Placental epithelial cell (primary cell): ENCODE measurements around the gene LCE3B. TPM values are rescaled to one million over a fixed set of nuclear protein-coding genes. Genes with fewer than 3 reads are reported as not detected.

Experiments used
- small RNA-seq: library from RNA; depleted of rRNA; stranded (forward); fragments of <200 nt; gene quantifications from one replicate; pipeline ENCODE3, GENCODE V24; 2012
- total RNA-seq: library from RNA; depleted of rRNA; stranded (reverse); fragments of >200 nt; gene quantifications from 2 replicates; pipeline ENCODE4 v1.2.3, GENCODE V29; 2012

Gene LCE3B, protein sequence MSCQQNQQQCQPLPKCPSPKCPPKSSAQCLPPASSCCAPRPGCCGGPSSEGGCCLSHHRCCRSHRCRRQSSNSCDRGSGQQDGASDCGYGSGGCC
- total RNA-seq, result not detected in 2 replicates

DNA sequence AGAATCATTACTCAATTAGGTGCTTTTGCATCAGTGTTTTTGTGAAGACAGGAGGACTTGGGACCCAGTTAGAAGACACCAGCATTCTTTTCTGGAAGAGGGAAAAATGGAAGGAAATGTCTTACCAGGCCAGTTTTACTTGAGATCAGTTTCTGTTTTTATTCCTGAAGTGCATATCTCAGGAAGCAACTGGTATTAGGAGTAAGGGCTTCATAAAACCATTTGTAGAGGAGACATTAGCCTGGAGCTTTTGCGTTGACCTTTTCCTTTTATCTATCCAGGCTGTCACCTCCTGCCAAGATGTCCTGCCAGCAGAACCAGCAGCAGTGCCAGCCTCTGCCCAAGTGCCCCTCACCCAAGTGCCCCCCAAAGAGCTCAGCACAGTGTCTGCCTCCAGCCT lies at the start of gene LCE3B:
TSS of gene LCE3B (plus strand) at position 301 of the 400 bp plus-strand sequence. CDS start at position 301, 0 bp downstream.

DNA sequence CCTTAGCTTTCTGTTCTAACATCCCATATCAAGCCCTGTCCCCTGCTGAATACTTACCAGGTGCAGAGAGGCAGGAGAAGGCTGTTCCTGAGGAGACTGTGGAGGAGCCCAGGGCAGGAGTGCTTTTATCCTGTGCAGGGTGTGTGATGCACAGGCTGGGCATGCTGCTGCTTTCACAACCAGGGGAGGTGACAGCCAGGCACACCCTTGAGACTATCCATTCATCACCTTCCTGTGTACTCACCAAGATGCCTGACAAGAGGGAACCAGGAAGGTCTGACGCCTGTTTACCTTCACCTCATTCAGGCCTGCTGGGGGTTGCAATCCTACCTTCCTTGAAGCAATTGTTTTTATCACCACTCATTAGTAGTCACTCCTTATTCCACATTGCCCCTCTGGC lies 46.9 kb upstream of the LCE3B start, which contains the start of gene LCE3E:
TSS of gene LCE3E (minus strand) at position 100 of the 400 bp plus-strand sequence. CDS start 572 bp downstream, outside the sequence.

DNA sequence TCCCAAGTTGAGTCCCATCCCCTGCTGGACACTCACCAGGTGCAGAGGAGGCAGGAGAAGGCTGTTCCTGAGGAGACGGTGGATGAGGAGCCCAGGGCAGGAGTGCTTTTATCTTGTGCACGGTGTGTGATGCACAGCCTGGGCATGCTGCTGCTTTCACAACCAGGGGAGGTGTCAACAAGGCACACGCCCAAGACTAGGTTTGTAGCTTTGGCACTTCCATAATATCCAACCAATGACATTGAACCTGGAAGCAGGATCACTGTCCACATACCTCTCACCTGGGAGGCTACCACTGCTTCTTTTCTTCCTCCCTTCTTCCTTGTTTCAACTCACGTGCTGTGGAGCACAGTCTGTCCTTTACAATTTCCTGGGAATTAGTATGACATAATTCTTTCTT lies 33.2 kb upstream of the LCE3B start, which contains the start of gene LCE3D:
TSS of gene LCE3D (minus strand) at position 84 of the 400 bp plus-strand sequence. CDS start 580 bp downstream, outside the sequence.

DNA sequence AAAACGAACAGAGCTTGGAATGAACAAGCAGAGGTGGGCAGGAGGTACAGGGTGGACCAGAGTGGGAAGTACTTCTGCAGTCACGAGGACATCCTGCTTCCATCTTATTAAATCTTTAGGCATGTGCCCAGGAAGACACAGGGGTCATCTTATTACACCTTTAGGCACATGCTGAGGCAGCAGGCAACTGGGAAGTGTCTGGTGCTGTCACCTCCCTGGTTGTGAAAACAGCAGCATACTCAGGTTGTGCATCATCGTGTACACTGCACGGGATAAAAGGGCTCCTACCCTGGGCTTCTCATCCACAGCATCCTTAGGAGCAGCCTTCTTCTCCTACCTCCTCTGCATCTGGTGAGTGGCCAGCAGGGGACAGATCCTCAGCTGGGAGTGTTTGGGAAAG lies 13.7 kb upstream of the LCE3B start, which contains the start of gene LCE3C:
TSS of gene LCE3C (plus strand) at position 301 of the 400 bp plus-strand sequence. CDS start 498 bp downstream, outside the sequence.

DNA sequence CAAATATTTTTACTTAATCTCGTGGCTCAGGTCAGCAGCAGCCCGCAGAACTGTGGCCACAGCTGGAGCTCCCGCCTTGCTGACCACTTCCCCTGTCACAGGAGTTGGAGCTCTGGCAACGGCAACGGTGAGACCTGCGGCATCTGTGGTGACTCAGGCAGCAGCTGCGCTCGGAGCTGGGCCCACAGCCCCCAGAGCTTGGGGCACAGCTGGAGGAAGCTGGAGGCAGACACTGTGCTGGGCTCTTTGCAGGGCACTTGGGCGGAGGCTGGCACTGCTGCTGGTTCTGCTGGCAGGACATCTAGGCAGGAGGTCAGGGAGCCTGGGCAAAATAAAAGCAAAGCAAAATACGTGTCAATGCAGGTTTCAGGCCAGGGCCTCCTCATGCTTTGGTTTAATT lies 9.2 kb downstream of the LCE3B start, which contains the start of gene LCE3A:
TSS of gene LCE3A (minus strand) at position 301 of the 400 bp plus-strand sequence. CDS start at position 301, 0 bp downstream.

DNA sequence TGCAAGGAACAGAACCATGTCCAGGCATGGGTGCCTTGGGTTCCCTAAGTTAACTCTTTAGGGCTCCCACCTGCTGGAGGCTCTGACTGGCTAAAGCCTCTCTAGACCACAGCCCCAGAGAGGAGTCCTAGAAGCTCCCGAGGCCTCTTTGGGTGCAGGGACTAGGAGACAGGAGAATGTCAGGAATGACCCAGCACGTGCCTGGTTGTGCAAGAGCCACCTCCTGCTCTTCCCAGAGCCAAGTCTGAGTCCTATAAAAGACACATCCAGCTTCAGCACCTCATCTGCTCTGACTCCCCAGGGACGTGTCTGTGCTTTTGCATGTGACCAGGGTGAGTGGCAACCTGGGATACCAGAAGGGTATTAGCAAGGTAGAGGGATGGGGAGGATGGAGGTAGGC lies 49.5 kb downstream of the LCE3B start, which contains the start of gene LCE2D:
TSS of gene LCE2D (plus strand) at position 283 of the 400 bp plus-strand sequence. CDS start 726 bp downstream, outside the sequence.

Small RNAs within 50 kb of the gene (small RNA-seq; reads per million reads assigned to genes)
- gene LCE3A (not detected), gene LCE3B (not detected)

Other genes starting within 250 kb of the LCE3B start
- not detected in 2 replicates for gene CRNN, start 199.5 kb upstream of the LCE3B start, total RNA-seq
- gene LCE5A, start 103.0 kb upstream of the LCE3B start, total RNA-seq, result not detected in 2 replicates
- gene CRCT1, start 99.3 kb upstream of the LCE3B start, total RNA-seq, result not detected in 2 replicates
- not detected in 2 replicates for gene LCE3E, start 47.0 kb upstream of the LCE3B start, total RNA-seq
- gene LCE3D, start 33.3 kb upstream of the LCE3B start, total RNA-seq, result not detected in 2 replicates
- gene LCE3C, start 13.6 kb upstream of the LCE3B start, total RNA-seq, result not detected in 2 replicates
- not detected in 2 replicates for gene LCE3A, start 9.3 kb downstream of the LCE3B start, total RNA-seq
- gene LCE2D, start 49.6 kb downstream of the LCE3B start, total RNA-seq, result not detected in 2 replicates
- gene LCE2C, start 61.5 kb downstream of the LCE3B start, total RNA-seq, result not detected in 2 replicates
- not detected in 2 replicates for gene LCE2B, start 72.3 kb downstream of the LCE3B start, total RNA-seq
- 0.79 TPM in 1 of 2 replicates, not detected in the other for gene LCE2A, start 84.5 kb downstream of the LCE3B start, total RNA-seq
- gene LCE4A, start 94.3 kb downstream of the LCE3B start, total RNA-seq, result not detected in 2 replicates
- not detected in 2 replicates for gene KPRP, start 144.2 kb downstream of the LCE3B start, total RNA-seq
- gene LCE1F, start 161.3 kb downstream of the LCE3B start, total RNA-seq, result not detected in 2 replicates
- gene LCE1E, start 172.4 kb downstream of the LCE3B start, total RNA-seq, result not detected in 2 replicates
- gene LCE1D, start 182.9 kb downstream of the LCE3B start, total RNA-seq, result not detected in 2 replicates
- not detected in 2 replicates for gene LCE1C, start 192.8 kb downstream of the LCE3B start, total RNA-seq
- not detected in 2 replicates for gene LCE1B, start 198.2 kb downstream of the LCE3B start, total RNA-seq
- not detected in 2 replicates for gene LCE1A, start 213.7 kb downstream of the LCE3B start, total RNA-seq
- gene LCE6A, start 229.0 kb downstream of the LCE3B start, total RNA-seq, result not detected in 2 replicates
- gene LCE7A, start 246.2 kb downstream of the LCE3B start, total RNA-seq, result not detected in 2 replicates